ENCODE data around the gene KRTAP5-1.

Gene KRTAP5-1

GRCh38 chr11:1559111-1559951 lies 25.8 kb downstream of the KRTAP5-1 start:
- peak; percentile 93 for DNase-seq (ENCODE audit: low read depth)

- DNase-seq (ENCODE audit: low read depth) = no peak
Measured at GRCh38 chr11:1558775-1559110, 26.3 kb downstream of the KRTAP5-1 start.

GRCh38 chr11:1557904-1558774 lies 26.9 kb downstream of the KRTAP5-1 start:
- peak; percentile 95 for DNase-seq (ENCODE audit: low read depth)

- no peak for DNase-seq (ENCODE audit: low read depth)
Measured at GRCh38 chr11:1557051-1557884, 27.8 kb downstream of the KRTAP5-1 start.

GRCh38 chr11:1556278-1556902 lies 28.7 kb downstream of the KRTAP5-1 start:
- no peak for DNase-seq (ENCODE audit: low read depth)

GRCh38 chr11:1555713-1556153 lies 29.4 kb downstream of the KRTAP5-1 start:
- DNase-seq (ENCODE audit: low read depth) = no peak

- no peak for DNase-seq (ENCODE audit: low read depth)
Measured at GRCh38 chr11:1554981-1555712, 29.9 kb downstream of the KRTAP5-1 start.

- DNase-seq (ENCODE audit: low read depth) = no peak
Measured at GRCh38 chr11:1553808-1554594, 31.1 kb downstream of the KRTAP5-1 start.

- no peak for DNase-seq (ENCODE audit: low read depth)
Measured at GRCh38 chr11:1549338-1550330, 35.4 kb downstream of the KRTAP5-1 start.

GRCh38 chr11:1548221-1549070 lies 36.6 kb downstream of the KRTAP5-1 start:
- peak; percentile 78 for DNase-seq (ENCODE audit: low read depth)

GRCh38 chr11:1547467-1548098 lies 37.5 kb downstream of the KRTAP5-1 start:
- no peak for DNase-seq (ENCODE audit: low read depth)

GRCh38 chr11:1546536-1547466 lies 38.3 kb downstream of the KRTAP5-1 start:
- peak; percentile 55 for DNase-seq (ENCODE audit: low read depth)

GRCh38 chr11:1546077-1546535 lies 39.0 kb downstream of the KRTAP5-1 start:
- no peak for DNase-seq (ENCODE audit: low read depth)

GRCh38 chr11:1545432-1545831 lies 39.7 kb downstream of the KRTAP5-1 start:
- no peak for DNase-seq (ENCODE audit: low read depth)

- no peak for DNase-seq (ENCODE audit: low read depth)
Measured at GRCh38 chr11:1544536-1544935, 40.5 kb downstream of the KRTAP5-1 start.

GRCh38 chr11:1543606-1544263 lies 41.3 kb downstream of the KRTAP5-1 start:
- DNase-seq (ENCODE audit: low read depth) = no peak
